HG03095 (cell line): ENCODE results near the gene PPAT.
"Not testable (repeated sequence)": the region's sequence is repeated elsewhere in the genome, so short reads cannot be mapped to it uniquely, and the experiment has no call there.

Experiments used
- ATAC-seq: cut with Tn5 transposase; IDR thresholded peaks from one replicate; pipeline ENCODE4 v1.9.1; 2021; ENCODE audit warnings: moderate library complexity; ENCODE audit not compliant: unreplicated experiment

PPAT gene

GRCh38 chr4:56435140-56435926 is at the start of gene PPAT:
TSS of gene PPAT (minus strand) at chr4:56435615. CDS start at chr4:56435477, 138 bp downstream.
- ATAC-seq = peak; percentile 73

- ATAC-seq = no peak
These were observed 45.3 kb upstream of the PPAT start for GRCh38 chr4:56480691-56481090.

GRCh38 chr4:56477192-56477702 is 41.8 kb upstream of the PPAT start:
- ATAC-seq = no peak

- peak; percentile 96 for ATAC-seq
These were observed 40.5 kb upstream of the PPAT start for GRCh38 chr4:56475917-56476316.

- ATAC-seq = no peak
These were observed 34.2 kb upstream of the PPAT start for GRCh38 chr4:56469489-56470210.

- peak; percentile 46 for ATAC-seq
These were observed 32.6 kb upstream of the PPAT start for GRCh38 chr4:56468097-56468422.

- ATAC-seq = peak; percentile 92
These were observed 32.1 kb upstream of the PPAT start, which contains the start of gene SRP72 for GRCh38 chr4:56467284-56468096. TSS of gene SRP72 (plus strand) at chr4:56467617. CDS start at chr4:56467636, 19 bp downstream.

GRCh38 chr4:56466910-56467283 is 31.5 kb upstream of the PPAT start:
- no peak for ATAC-seq

- not testable (repeated sequence) for ATAC-seq
These were observed 30.9 kb upstream of the PPAT start for GRCh38 chr4:56466296-56466761.

- no peak for ATAC-seq
These were observed 30.3 kb upstream of the PPAT start for GRCh38 chr4:56465599-56466295.

- no peak for ATAC-seq
These were observed 29.2 kb upstream of the PPAT start for GRCh38 chr4:56464581-56464980.

- ATAC-seq = no peak
These were observed 28.3 kb upstream of the PPAT start for GRCh38 chr4:56463711-56464110.

- no peak for ATAC-seq
These were observed 26.7 kb upstream of the PPAT start for GRCh38 chr4:56462157-56462556.

- ATAC-seq = no peak
These were observed 24.7 kb upstream of the PPAT start for GRCh38 chr4:56460085-56460484.

- ATAC-seq = no peak
These were observed 14.9 kb upstream of the PPAT start for GRCh38 chr4:56450342-56450741.

- not testable (repeated sequence) for ATAC-seq
These were observed 14.1 kb upstream of the PPAT start for GRCh38 chr4:56449475-56449874.

- ATAC-seq = no peak
These were observed 12.9 kb upstream of the PPAT start for GRCh38 chr4:56448301-56448700.

- ATAC-seq = no peak
These were observed 10.3 kb upstream of the PPAT start for GRCh38 chr4:56445699-56446098.

GRCh38 chr4:56444719-56445118 is 9.3 kb upstream of the PPAT start:
- no peak for ATAC-seq

GRCh38 chr4:56440983-56441382 is 5.6 kb upstream of the PPAT start:
- no peak for ATAC-seq

GRCh38 chr4:56438766-56439165 is 3.4 kb upstream of the PPAT start:
- ATAC-seq = no peak
